Uterus (tissue), 2 donors: ENCODE measurements around the gene FBXL13.

Experiments used
- CTCF ChIP-seq, 4 experiments: fragments of 200-600 bp in 2 of 4; fragments of 450-650 bp in 2 of 4; sonication (generic) in 2 of 4; IDR thresholded peaks; one replicate each; pipeline ENCODE4 v1.5.1; 2016 to 2019; ENCODE audit warnings: antibody characterized with exemption in 4 of 4, mild to moderate bottlenecking in 2 of 4, moderate library complexity in 1 of 4
- POLR2A ChIP-seq, 2 donors: fragments of 450-650 bp; IDR thresholded peaks; one replicate each; pipeline ENCODE4 v1.6.1; 2016; ENCODE audit warnings: antibody characterized with exemption in 2 of 2, mild to moderate bottlenecking in 1 of 2, moderate library complexity in 1 of 2

- TF ChIP-seq CTCF (IDR thresholded peaks at IDR 0.05) (no peak), POLR2A (IDR thresholded peaks at IDR 0.05) (no peak)
These were observed 201.0 kb downstream of the FBXL13 start for GRCh38 chr7:102873470-102874165.
